GM19239 (cell line): ENCODE results near the gene STS.
A peak's percentile ranks its signal among the peaks of the same experiment; 100 is the strongest.

ENCODE experiments used
- DNase-seq: peaks from one replicate; pipeline ENCODE4 v3.0.0; 2011; ENCODE audit warnings: low spot score; ENCODE audit not compliant: insufficient read length
- FAIRE-seq: peaks from 2 replicates; lab custom pipeline; 2011; peaks lifted over from hg19 to GRCh38; lab: Jason Lieb, UNC

The STS gene

GRCh38 chrX:7133050-7133440 lies 14.5 kb upstream of the STS start:
- FAIRE-seq (no peak), DNase-seq (no peak)

GRCh38 chrX:7134981-7135380 lies 12.5 kb upstream of the STS start:
- no peak for DNase-seq
- peak; percentile 52 for FAIRE-seq

GRCh38 chrX:7139202-7140081 lies 8.1 kb upstream of the STS start:
- no peak for FAIRE-seq

GRCh38 chrX:7143076-7143475 lies 4.4 kb upstream of the STS start:
- no peak for FAIRE-seq
- DNase-seq = no peak

More at GRCh38 chrX:7139202-7140081, 8.1 kb upstream of the STS start:
- no peak for DNase-seq

- DNase-seq (no peak), FAIRE-seq (no peak)
Measured at GRCh38 chrX:7143941-7144525, 3.5 kb upstream of the STS start.

GRCh38 chrX:7145454-7145853 lies 2.1 kb upstream of the STS start:
- DNase-seq (no peak), FAIRE-seq (peak; percentile 84)

GRCh38 chrX:7146020-7146702 lies 1.4 kb upstream of the STS start:
- FAIRE-seq (no peak), DNase-seq (no peak)

- no peak for FAIRE-seq
- no peak for DNase-seq
Measured at GRCh38 chrX:7146703-7147412, 654 bp upstream of the STS start.

GRCh38 chrX:7147978-7148854 lies 704 bp downstream of the STS start, which contains the start of gene PUDP:
TSS of gene PUDP (minus strand) at chrX:7148153. CDS start at chrX:7148113, 40 bp downstream.
- DNase-seq (peak; percentile 44), FAIRE-seq (peak; percentile 99)

- no peak for FAIRE-seq
- DNase-seq = no peak
Measured at GRCh38 chrX:7149411-7149810, 1.9 kb downstream of the STS start.

- FAIRE-seq (no peak), DNase-seq (no peak)
Measured at GRCh38 chrX:7153231-7153630, 5.7 kb downstream of the STS start.

GRCh38 chrX:7154041-7154597 lies 6.6 kb downstream of the STS start:
- DNase-seq (no peak), FAIRE-seq (no peak)

- DNase-seq = no peak
- FAIRE-seq = peak; percentile 42
Measured at GRCh38 chrX:7155163-7155562, 7.7 kb downstream of the STS start.

- FAIRE-seq = no peak
- DNase-seq = no peak
Measured at GRCh38 chrX:7156879-7157278, 9.4 kb downstream of the STS start.

GRCh38 chrX:7158468-7158990 lies 11.0 kb downstream of the STS start:
- DNase-seq (no peak), FAIRE-seq (no peak)

- DNase-seq (no peak), FAIRE-seq (no peak)
Measured at GRCh38 chrX:7159149-7159861, 11.8 kb downstream of the STS start.

- FAIRE-seq (no peak), DNase-seq (no peak)
Measured at GRCh38 chrX:7163146-7163677, 15.7 kb downstream of the STS start.

GRCh38 chrX:7164174-7164573 lies 16.7 kb downstream of the STS start:
- DNase-seq (no peak), FAIRE-seq (peak; percentile 33)
